Measurements from ENCODE around the gene DVL2.

GRCh38 chr17:7218166-7218565 is 16.2 kb downstream of the DVL2 start:
- no peak for TF ChIP-seq CTCF (IDR thresholded peaks at IDR 0.05)
- TF ChIP-seq POLR2A (IDR thresholded peaks at IDR 0.05), result no peak
